SK-N-SH treated with all-trans-retinoic acid at 6 μM for 48 hours (cell line): Measurements from ENCODE around the gene ZNF132.

ENCODE experiments used
- ATAC-seq: fragments of 200-7000 bp; cut with Tn5 transposase; 3 replicates; pipeline ENCODE4 v1.9.1; 2020; ENCODE audit warnings: mild to moderate bottlenecking, moderate library complexity
- BACH2 ChIP-seq: fragments of 250-450 bp; sonication (Bioruptor Pico); IDR thresholded peaks from 2 replicates; pipeline ENCODE4 v1.9.0; 2021; ENCODE audit warnings: mild to moderate bottlenecking, borderline replicate concordance
- CREB5 ChIP-seq: fragments of 250-450 bp; sonication (Bioruptor Pico); IDR thresholded peaks from 2 replicates; pipeline ENCODE4 v1.5.1; 2020; ENCODE audit warnings: low read depth, mild to moderate bottlenecking, moderate library complexity
- CSDC2 ChIP-seq: fragments of 250-450 bp; sonication (Bioruptor Pico); IDR thresholded peaks from 2 replicates; pipeline ENCODE4 v1.5.0; 2020; ENCODE audit warnings: mild to moderate bottlenecking, moderate library complexity
- CSRNP3 ChIP-seq: fragments of 250-450 bp; sonication (Bioruptor Pico); IDR thresholded peaks from 2 replicates; pipeline ENCODE4 v1.5.1; 2021; ENCODE audit warnings: mild to moderate bottlenecking, moderate library complexity
- ESRRG ChIP-seq: fragments of 250-450 bp; sonication (Bioruptor Pico); IDR thresholded peaks from 2 replicates; pipeline ENCODE4 v1.6.1; 2021; ENCODE audit warnings: mild to moderate bottlenecking
- GLIS3 ChIP-seq: fragments of 250-450 bp; sonication (Bioruptor Pico); IDR thresholded peaks from 2 replicates; pipeline ENCODE4 v1.5.0; 2020; ENCODE audit warnings: mild to moderate bottlenecking, moderate library complexity
- ISL1 ChIP-seq: fragments of 250-450 bp; sonication (Bioruptor Pico); IDR thresholded peaks from 2 replicates; pipeline ENCODE4 v2.1.2; 2022; ENCODE audit warnings: mild to moderate bottlenecking, moderate library complexity
- OSR1 ChIP-seq: fragments of 250-450 bp; sonication (Bioruptor Pico); IDR thresholded peaks from 2 replicates; pipeline ENCODE4 v1.8.0; 2022; ENCODE audit warnings: moderate library complexity, mild to moderate bottlenecking, inconsistent platforms
- PPARA ChIP-seq: fragments of 250-450 bp; sonication (Bioruptor Pico); IDR thresholded peaks from 2 replicates; pipeline ENCODE4 v1.5.0; 2020; ENCODE audit warnings: mild to moderate bottlenecking, borderline replicate concordance
- RARB ChIP-seq: fragments of 250-450 bp; sonication (Bioruptor Pico); IDR thresholded peaks from 2 replicates; pipeline ENCODE4 v1.8.0; 2021; ENCODE audit warnings: mild to moderate bottlenecking, moderate library complexity
- SNAI2 ChIP-seq: fragments of 250-450 bp; sonication (Bioruptor Pico); IDR thresholded peaks from 2 replicates; pipeline ENCODE4 v1.5.0; 2020; ENCODE audit warnings: mild to moderate bottlenecking, moderate library complexity
- TOX ChIP-seq: fragments of 250-450 bp; sonication (Bioruptor Pico); IDR thresholded peaks from 2 replicates; pipeline ENCODE4 v1.8.0; 2021; ENCODE audit warnings: mild to moderate bottlenecking, moderate library complexity, borderline replicate concordance
- ZC3H10 ChIP-seq: fragments of 250-450 bp; sonication (Bioruptor Pico); IDR thresholded peaks from 2 replicates; pipeline ENCODE4 v1.5.1; 2021; ENCODE audit warnings: mild to moderate bottlenecking, moderate library complexity
- ZFP3 ChIP-seq: fragments of 250-450 bp; sonication (Bioruptor Pico); IDR thresholded peaks from 2 replicates; pipeline ENCODE4 v1.5.0; 2020; ENCODE audit warnings: mild to moderate bottlenecking, moderate library complexity
- ZNF70 ChIP-seq: fragments of 450-650 bp; formaldehyde crosslinking; IDR thresholded peaks from 2 replicates; pipeline ENCODE4 v1.5.0; 2020; ENCODE audit warnings: mild to moderate bottlenecking, moderate library complexity
- ZNF8 ChIP-seq: fragments of 450-650 bp; formaldehyde crosslinking; IDR thresholded peaks from 2 replicates; pipeline ENCODE4 v1.5.0; 2020; ENCODE audit warnings: mild to moderate bottlenecking, moderate library complexity
- TF ChIP-seq, protein P1 (sequence below): fragments of 250-450 bp; sonication (Bioruptor Pico); IDR thresholded peaks from 2 replicates; pipeline ENCODE4 v1.8.0; 2021; ENCODE audit warnings: low read depth, mild to moderate bottlenecking, moderate library complexity, borderline replicate concordance
- TF ChIP-seq, protein P2 (sequence below): fragments of 250-450 bp; sonication (Bioruptor Pico); IDR thresholded peaks from 2 replicates; pipeline ENCODE4 v1.5.0; 2020; ENCODE audit warnings: mild to moderate bottlenecking, moderate library complexity
- TF ChIP-seq, protein P3 (sequence below): fragments of 250-450 bp; sonication (Bioruptor Pico); IDR thresholded peaks from 2 replicates; pipeline ENCODE4 v1.8.0; 2020; ENCODE audit warnings: mild to moderate bottlenecking, moderate library complexity, borderline replicate concordance

The ZNF132 gene

DNA sequence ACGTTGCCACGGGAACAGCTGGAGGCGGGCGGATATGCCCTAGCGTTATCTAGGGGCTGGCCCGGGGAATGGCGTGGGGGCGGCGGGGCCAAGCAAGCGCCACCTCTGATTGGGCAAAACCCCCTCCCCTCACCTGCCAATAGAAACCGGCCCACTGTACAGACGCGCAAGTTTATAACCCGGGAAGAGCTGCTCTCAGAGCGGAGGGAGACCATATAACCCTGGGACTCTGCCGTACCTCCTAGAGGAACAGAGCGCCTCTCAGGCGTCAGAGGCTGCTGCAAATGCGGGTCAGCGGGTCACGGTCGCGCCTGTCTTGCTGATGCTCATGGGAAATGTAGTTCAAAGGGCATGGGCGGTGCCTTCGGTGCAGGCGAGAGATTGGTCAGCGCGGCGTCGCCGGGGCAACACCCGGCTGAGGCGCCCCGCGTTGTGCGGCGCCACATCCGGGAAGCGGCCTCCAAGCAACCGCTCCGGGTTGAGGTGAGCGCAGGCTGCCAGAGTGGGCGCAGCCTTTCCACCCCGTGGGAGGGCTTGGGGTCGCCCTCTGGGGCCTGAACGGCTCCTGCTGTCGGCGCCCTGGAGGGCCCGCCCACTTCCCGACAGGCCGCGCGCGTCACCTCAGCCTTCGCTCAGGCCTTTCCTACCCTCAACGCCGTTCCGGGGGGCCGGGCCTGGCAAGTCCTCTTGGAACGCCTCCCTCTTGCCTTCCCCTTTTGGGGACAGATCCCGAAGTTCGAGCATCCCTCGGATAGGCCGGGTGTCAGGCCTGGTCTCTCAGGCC, 36.0 kb upstream of the ZNF132 start, which contains the start of gene ZNF446:
TSS of gene ZNF446 (plus strand) at position 639 of the 784 bp plus-strand sequence. CDS start 867 bp downstream, outside the sequence.
- peak; percentile 89 for ATAC-seq
- 0 out of 2 replicates have a peak, but pooled peaks have one; percentile 18 for TF ChIP-seq CSRNP3
- no peak for TF ChIP-seq BACH2
- TF ChIP-seq ZNF70 (CRISPR knock-in tag), result peak; percentile 44; the same call in 1 of the 2 replicates
- 0 out of 2 replicates have a peak, but pooled peaks have one; percentile 39 for TF ChIP-seq ESRRG (CRISPR knock-in tag)

DNA sequence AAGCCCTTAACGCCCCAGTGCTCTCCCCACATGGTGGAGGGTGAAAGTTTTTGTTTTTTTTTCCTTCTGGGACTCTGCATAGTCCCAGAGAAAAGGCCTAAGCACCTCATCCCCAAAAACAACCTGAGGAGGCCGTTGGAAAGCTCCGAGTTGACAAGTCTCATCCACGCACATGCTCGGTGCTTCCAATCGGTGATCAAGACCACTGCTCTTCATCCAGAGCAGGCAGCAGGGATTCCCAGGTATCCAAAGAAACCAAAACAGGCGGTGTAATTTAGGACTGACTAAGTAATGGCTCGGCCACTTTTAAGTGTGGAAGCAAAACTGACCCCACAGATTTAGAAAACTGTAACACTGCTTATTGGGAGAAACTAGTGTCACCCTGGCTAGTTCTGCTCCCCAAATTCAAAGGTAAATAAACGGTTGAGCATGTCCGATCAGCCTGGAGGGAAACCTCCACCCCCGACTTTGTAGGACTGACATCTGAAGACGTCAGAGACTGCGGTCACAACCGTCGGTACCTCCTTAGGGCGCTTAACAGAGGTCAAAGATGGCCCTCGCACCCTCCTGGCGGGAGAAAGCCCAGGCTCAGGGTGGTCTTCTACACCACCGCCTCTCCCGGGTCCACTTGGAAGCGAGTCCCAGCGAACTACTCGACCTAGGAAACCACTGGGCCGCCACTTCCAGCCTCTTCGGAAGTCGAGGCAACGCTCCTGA, 35.2 kb upstream of the ZNF132 start:
- TF ChIP-seq CREB5 (CRISPR knock-in tag) (no peak), ISL1 (no peak), ZC3H10 (CRISPR knock-in tag) (no peak), BACH2 (no peak), TOX (no peak), OSR1 (CRISPR knock-in tag) (no peak), ESRRG (CRISPR knock-in tag) (no peak), ZNF8 (CRISPR knock-in tag) (no peak)
- TF ChIP-seq, protein P1, sequence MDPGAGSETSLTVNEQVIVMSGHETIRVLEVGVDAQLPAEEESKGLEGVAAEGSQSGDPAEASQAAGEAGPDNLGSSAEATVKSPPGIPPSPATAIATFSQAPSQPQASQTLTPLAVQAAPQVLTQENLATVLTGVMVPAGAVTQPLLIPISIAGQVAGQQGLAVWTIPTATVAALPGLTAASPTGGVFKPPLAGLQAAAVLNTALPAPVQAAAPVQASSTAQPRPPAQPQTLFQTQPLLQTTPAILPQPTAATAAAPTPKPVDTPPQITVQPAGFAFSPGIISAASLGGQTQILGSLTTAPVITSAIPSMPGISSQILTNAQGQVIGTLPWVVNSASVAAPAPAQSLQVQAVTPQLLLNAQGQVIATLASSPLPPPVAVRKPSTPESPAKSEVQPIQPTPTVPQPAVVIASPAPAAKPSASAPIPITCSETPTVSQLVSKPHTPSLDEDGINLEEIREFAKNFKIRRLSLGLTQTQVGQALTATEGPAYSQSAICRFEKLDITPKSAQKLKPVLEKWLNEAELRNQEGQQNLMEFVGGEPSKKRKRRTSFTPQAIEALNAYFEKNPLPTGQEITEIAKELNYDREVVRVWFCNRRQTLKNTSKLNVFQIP (CRISPR knock-in tag), result no peak
- TF ChIP-seq, protein P2, sequence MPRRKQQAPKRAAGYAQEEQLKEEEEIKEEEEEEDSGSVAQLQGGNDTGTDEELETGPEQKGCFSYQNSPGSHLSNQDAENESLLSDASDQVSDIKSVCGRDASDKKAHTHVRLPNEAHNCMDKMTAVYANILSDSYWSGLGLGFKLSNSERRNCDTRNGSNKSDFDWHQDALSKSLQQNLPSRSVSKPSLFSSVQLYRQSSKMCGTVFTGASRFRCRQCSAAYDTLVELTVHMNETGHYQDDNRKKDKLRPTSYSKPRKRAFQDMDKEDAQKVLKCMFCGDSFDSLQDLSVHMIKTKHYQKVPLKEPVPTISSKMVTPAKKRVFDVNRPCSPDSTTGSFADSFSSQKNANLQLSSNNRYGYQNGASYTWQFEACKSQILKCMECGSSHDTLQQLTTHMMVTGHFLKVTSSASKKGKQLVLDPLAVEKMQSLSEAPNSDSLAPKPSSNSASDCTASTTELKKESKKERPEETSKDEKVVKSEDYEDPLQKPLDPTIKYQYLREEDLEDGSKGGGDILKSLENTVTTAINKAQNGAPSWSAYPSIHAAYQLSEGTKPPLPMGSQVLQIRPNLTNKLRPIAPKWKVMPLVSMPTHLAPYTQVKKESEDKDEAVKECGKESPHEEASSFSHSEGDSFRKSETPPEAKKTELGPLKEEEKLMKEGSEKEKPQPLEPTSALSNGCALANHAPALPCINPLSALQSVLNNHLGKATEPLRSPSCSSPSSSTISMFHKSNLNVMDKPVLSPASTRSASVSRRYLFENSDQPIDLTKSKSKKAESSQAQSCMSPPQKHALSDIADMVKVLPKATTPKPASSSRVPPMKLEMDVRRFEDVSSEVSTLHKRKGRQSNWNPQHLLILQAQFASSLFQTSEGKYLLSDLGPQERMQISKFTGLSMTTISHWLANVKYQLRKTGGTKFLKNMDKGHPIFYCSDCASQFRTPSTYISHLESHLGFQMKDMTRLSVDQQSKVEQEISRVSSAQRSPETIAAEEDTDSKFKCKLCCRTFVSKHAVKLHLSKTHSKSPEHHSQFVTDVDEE, result no peak
- peak; percentile 3 for ATAC-seq

DNA sequence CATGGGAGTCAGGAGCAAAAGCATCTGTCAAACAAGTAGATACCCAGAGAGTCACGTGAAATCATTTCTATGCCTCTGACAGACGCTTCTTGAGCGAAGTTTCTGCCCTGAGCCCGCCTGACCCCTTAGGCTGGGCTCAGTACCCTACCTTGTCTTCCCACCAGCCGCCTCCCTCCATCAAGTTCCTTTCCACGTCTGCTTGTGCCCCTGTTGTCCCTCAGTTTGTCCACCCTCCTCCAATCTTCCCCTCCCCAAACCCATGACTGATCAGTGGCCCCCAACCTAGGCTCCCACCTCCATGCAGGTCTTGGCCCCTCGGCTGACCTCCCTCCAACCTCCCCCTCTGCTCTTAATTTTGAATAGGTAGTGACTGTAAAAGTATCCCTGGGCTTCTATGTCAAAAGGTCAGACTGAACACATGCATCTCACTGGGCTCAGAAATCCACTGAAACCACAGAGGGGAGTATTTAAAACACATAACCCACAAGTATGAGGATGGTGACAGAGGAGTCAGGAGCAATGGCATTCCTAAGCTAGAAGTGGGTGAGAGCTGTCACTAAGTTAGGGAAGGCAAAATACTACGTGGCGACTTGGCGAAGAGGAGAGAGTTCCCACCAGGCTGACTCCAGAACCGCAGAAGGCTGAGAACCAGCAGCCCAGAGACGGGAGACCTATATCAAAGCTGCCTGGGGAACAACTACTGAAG, 34.5 kb upstream of the ZNF132 start:
- TF ChIP-seq, protein P3, sequence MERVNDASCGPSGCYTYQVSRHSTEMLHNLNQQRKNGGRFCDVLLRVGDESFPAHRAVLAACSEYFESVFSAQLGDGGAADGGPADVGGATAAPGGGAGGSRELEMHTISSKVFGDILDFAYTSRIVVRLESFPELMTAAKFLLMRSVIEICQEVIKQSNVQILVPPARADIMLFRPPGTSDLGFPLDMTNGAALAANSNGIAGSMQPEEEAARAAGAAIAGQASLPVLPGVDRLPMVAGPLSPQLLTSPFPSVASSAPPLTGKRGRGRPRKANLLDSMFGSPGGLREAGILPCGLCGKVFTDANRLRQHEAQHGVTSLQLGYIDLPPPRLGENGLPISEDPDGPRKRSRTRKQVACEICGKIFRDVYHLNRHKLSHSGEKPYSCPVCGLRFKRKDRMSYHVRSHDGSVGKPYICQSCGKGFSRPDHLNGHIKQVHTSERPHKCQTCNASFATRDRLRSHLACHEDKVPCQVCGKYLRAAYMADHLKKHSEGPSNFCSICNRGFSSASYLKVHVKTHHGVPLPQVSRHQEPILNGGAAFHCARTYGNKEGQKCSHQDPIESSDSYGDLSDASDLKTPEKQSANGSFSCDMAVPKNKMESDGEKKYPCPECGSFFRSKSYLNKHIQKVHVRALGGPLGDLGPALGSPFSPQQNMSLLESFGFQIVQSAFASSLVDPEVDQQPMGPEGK (CRISPR knock-in tag), result no peak
- TF ChIP-seq PPARA (CRISPR knock-in tag) (no peak), RARB (CRISPR knock-in tag) (no peak), CSRNP3 (no peak), CSDC2 (CRISPR knock-in tag) (no peak), ZNF8 (CRISPR knock-in tag) (no peak), SNAI2 (no peak), CREB5 (CRISPR knock-in tag) (no peak), ZFP3 (CRISPR knock-in tag) (no peak), GLIS3 (CRISPR knock-in tag) (no peak), TOX (no peak)
- TF ChIP-seq, protein P1 (CRISPR knock-in tag), result no peak
- no peak for ATAC-seq
